Stimulated activated CD4-positive, alpha-beta T cell treated with anti-CD3 and anti-CD28 coated beads, TNF-alpha, amount 100 ng/mL, for 4 hours (primary cell): ENCODE results near the gene TPCN2.
"Not testable (repeated sequence)": the region's sequence is repeated elsewhere in the genome, so short reads cannot be mapped to it uniquely, and the experiment has no call there.

Experiments used
- DNase-seq, 3 experiments: peaks; one replicate each; pipeline ENCODE4 v3.0.0-alpha.2; 2020; ENCODE audit warnings: low read depth in 3 of 3

The TPCN2 gene

DNA sequence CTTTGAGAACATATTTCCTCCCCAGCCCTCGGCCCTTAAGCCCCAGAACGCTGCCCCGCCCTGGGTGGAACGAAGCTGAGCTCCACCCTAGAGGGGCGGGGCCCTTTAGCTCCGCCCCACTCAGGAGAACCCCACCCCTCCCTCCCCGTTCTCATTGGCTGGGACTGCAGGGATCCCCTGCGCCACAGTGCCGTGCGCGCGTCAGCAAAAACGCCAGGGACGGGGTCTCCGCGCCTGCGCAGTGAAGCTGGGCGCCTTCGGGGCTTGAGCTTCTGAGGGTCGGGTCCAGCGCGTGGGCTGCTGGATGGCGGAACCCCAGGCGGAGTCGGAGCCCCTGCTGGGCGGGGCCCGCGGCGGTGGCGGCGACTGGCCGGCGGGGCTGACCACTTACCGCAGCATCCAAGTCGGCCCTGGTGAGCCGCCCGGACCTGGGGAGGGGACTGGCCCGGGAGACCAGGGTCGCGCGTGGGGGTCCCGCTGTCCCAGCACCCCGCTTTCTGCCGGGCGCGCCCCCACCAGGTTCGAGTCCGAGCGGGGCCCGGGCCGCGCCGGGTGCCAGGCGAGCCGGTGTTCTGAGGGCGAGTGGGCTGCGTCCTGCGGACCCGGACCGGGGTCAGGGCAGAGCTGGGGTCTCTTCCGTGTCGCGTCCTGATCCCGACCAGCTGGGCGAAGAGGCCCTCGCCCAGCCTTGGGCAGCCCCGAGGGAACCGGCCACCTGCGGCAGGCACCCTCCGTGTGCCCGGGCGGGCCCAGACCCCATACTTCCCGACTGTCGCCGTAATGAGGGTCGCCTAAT is at the start of gene TPCN2:
TPCN2 (plus strand) TSS at position 239 of the 796 bp plus-strand sequence; CDS start at position 305, 66 bp downstream.
- peak; percentile 82 to 85 (median 83) for DNase-seq

DNA sequence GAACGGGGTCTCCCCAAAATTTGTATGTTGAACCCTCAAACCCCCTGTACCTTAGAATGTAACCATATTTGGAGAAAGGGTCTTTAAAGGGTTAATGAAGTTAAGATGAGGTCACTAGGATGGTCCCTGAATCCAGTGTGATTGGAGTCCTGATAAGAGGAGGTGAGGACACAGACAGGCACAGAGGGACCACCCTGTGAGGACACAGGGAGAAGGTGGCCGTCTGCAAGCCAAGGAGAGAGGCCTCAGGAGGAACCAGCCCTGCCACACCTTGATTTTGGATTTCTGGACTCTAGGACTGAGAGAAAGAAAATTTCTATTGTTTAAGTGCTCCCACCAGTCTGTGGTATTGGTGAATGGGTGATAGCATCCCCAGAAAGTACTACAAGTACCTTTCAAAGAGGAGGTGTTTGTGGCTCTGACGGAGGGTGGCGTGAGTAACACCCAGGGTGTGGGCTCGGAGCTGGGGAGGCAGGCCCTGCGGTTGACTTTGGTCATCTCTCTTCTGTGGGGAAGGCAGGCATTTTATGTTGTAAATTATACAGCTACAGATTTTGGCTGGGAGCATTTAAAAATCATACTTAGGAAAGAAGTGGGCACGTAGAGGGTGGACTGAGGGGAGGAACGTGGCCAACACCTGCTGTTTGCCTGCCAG is 49.5 kb upstream of the TPCN2 start:
- DNase-seq, result no peak

DNA sequence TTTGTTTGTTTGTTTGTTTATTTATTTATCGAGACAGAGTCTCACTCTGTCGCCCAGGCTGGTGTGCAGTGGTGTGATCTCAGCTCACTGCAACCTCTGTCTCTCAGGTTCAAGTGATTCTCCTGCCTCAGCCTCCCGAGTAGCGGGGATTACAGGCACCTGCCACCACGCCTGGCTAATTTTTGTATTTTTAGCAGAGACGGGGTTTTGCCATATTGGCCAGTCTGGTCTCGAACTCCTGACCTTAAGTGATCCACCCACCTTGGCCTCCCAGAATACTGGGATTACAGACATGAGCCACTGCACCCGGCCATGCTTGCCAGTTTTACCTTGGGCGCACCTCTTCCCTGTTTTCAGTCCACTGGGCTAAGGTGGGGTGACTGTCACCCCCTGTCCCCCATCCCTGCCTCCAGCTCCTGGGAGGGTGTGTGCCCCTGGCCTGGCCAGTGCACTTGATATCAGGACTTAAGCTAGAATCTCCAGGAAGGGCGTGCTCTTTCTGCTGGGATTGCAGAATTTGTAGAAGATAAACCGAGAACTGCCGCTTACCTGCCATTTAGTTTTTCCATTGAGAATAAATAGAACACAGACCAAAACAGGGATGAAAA is 48.9 kb upstream of the TPCN2 start:
- not testable (repeated sequence) for DNase-seq

DNA sequence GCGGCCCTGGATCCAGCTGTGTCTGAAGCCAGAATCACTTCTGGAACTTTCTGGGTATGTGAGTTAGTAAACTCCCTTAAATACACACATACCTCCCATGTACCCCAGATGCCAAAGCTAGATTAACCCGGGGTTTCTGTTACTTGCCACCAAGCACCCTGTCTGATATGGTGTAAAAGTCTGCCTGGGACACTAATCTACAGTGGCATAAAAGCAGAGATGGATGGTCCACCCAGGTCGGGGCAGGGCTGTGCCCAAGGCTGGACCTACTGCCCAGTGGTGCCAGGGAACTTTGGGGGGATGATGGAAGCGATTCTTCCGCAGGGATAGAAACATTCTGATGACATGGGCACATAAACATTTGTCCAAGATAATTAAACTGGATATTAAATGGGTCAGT is 48.3 kb upstream of the TPCN2 start:
- no peak for DNase-seq

DNA sequence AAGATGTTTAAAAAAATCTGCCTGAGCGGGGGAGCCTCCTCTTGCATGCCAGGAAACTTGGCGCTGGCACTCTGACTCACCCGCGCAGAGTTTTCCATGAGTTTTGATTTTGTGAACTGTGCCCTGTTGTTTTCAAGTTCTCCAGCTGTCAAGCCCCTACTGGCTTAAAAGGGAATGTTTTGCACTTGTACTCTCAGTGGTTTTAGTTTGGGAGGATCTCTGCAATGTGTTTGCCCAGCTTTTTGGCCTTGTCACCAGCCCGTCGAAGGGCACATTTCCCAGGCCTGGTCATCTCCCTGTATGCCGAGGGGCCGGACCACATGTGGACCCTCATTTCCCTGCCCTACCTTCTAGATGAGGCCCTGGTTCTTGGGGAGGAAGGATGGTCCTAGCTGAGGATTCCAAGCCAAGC is 47.9 kb upstream of the TPCN2 start:
- no peak for DNase-seq

DNA sequence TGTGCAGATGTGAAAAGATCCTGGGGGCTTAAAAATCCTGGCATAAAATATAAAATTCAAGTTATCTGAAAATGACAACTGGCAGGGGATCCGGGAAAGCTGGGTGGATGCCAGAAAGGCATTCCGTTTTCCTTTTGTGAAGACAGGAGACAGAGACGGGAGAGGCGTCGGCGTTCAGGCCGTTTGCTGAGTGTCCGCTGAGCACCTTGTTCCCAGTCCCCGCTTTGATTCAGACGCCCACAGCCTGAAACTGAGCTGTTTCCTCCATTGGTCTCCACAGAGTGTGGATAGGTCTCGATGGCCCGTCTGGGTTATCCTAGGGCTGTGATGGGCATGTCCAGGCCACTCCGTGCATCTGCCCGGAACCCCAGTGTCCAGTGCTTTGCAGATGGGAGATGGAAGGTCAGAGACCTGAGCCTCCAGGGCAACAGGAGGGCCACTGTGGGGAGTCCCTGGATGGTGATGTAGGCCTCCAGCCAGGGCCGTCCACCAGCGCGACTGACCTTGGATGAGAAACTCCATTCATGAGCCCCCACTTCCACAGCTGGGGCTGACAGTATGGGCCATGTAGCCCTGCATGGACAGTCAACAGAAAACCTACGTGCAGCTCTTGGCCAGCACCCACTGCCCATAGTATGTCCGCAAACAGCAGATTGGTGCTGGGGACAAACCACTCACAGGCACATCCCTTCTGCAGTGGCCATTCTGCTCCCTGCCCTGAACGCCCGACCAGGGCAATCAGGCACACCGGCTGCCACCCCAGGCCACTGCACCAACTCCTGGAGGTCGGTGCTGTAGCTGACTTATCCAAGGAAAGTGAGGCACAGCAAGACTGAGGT is 47.3 kb upstream of the TPCN2 start:
- DNase-seq, result no peak

DNA sequence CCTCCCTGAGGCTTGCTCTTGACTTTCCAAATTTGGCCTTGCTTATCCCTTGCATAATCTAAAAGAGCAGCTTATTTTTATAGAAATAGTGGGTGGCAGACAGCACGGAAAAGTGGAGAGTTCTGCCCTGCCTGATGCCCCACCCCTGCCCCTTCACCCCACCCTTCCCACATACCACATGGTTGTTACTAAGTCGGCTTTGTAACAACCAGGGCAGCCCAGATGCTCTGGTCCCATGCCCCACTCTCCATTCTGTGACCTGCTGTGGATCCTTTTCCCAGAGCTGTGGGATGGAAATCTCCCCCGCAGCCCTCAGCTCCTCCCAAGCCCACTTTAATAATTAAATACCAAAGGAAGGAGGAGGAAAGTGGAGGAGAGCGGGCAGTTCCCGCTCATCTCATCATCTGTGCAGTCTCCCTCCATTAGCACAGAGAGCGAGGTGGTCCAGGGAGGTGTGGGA is 46.6 kb upstream of the TPCN2 start:
- DNase-seq, result no peak

DNA sequence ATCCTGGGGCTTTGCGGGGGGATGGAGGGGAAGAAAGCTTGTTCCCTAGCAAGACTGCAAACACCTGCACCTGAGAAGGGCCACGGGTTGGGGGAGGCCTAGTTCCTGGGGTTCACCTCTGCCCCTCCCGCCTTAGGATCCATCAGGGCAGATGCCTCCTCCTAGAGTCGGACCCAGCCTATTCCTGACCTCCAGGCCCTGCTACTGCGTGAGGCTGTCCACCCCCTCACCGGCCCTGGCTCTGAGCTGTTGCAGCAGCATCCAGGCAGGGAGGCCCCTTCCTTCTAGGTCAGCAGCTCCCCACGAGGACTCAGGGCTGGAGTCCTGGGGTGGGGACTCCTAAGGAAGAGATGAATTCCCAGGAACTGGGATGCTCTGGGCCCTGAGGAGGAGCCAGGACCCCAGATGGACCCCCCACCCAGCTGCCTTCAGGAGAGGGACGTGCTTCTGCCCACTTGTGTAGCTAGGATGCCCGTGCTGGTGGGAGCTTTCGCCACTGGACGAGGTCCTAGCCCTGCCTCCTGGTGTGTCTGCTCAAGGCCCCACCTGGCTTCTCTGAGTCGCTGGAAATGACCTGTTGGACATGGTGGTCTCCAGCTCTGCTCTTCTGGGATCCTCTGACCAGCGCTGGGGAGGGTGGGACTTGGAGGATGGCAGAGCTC is 46.0 kb upstream of the TPCN2 start:
- no peak for DNase-seq

DNA sequence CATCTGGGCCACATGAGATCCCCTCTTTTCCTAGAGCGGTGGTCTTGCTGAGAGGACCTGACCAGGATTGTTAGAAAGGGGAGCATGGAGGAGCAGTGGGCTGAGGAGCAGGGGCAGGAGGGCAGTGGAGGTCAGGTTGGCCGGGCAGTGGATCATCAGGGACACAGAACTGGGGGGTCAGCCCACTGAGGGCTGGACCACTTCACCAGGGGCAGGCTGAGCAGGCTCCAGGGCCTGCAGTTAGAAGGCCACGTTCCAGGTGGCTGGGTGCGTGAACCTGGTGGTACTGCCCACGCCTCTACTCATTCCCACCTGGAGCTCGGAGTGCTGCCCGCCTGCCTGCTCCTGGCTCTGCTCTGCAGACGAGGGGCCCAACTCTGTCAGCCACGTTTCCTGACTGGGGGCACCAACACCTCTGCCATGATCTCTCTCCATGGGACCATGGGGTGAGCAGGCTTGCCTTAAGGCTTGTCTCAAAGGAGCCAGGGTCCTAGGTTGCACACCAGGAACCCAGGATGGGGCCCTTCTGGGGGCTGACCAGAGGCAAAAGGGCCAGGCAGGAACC is 45.3 kb upstream of the TPCN2 start:
- no peak for DNase-seq

DNA sequence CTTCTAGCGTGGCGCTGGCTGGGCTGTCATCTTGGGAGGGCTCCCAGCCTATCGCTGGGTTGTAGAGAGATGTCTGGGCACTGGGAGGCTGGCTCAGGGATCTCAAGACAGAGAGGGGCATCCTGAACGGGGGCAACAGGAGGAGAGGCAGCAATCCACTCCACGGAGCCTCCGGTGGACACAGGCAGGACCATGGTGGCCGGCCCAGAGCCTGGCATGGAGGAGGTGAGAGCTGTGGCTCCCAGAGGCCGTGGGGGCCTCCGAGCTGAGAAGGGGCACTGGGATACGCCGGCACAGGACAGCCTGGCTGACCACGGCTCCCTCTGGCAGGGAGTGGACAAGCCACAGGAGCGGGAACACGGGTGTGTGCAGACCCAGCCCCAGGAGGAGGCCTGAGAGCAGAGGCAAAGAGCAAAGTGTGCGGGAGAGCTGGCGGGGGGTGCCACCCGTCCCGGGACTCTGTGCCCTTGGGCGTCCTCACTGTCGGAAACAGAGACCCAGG is 44.8 kb upstream of the TPCN2 start:
- no peak for DNase-seq

DNA sequence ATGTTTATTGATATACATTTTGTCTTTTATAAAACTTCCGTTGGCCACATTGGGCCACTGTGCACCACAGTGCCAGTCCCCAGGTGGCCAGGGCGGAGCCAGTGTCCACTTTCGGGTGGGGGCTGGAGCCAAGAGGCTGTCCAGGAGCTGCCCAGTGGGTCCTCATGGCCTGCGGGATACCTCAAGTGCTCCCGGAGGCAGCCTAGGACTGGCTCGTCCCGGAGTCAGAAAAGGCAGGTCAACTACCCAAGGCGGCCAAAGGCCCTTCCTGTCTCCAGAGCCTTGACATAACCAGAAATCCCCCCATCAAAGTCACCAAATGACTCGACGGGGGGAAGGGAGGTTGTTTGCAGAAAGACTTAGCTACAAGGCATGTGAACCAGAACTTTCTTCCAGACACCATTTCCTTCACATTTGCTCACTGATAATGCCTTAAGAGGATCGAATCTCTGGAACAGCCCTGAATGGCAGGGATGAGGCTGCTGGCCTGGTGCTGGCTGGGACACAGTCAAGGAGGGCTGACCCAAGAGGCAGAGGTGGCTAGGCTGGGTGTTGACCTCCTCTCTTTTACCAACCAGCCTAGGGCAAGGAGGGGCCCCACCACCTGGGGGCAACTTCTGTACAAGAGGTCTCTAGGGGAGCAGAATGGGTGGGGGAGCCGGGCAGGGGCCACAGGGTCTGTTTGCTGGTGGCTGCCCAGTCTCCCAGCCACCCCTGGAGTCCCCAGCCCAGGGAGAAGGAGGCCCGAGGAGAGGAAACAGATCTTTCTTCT is 44.1 kb upstream of the TPCN2 start:
- no peak for DNase-seq

DNA sequence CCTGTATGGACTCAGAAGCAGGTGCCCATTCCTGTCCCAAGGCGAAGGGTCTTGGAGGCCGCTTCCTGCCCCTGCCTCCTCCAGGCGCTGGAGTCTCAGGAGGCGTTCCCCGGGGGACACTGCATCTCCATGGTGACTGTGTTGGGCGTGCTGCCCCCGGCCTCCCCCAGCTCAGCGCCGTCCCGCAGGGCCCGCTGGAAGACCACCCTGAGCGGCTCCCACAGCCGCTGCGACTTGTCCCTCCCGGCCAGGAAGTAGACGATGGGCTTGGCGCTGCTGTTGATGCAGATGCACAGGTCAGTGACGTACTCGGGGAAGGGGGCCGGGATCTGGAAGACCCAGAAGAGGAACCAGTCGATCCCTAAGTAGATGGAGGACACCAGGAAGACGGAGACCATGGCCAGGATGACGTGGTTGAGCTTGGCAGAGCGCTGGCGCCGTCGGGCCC is 43.5 kb upstream of the TPCN2 start:
- no peak for DNase-seq

DNA sequence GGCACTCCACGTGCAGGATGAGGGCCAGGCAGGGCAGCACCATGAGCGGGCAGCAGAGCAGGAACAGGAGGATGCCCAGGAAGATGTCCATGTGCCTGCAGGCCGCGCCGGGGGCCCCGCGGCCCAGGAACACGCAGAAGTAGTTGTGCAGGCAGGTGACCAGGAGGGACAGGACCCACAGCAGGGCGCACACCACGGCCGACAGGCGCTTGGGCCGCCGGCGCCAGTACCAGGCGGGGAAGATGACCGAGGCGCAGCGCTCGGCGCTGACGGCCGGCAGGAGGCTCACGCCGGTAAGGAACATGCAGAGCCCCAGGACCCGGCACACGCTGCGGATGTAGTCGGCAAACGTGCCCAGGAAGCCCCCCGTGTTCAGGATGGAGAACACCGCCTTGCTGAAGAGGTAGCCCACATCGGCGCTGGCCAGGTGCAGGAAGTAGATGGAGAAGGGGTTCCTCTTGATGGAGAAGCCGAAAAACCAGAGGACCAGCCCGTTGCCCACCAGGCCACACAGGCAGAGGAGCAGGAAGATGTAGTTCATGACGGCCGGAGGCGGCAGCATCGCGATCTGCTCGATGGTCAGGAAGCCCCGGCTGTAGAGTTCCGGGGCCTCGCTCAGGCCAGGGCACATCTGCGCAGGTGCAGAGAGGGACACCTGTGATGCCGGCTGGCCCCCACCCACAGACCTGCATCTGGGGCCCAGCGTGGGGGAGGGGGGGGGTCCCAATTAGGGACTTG is 42.9 kb upstream of the TPCN2 start:
- no peak for DNase-seq

DNA sequence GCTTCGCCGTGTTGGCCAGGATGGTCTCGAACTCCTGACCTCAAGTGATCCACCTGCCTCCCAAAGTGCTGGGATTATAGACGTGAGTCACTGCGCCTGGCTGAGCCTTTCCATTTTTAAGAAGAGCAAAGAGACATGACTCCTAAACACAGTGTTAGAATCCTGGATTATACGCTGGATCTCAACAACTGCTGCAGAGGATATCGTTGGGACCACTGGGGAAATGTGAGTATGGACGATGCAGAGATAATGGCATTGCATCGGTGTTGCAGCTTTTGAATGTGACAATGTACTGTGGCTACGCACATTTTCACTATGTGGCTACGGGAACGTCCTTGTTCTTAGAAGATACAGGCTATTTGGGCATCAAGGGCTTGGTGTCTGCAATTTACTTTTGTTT is 41.9 kb upstream of the TPCN2 start:
- no peak for DNase-seq

DNA sequence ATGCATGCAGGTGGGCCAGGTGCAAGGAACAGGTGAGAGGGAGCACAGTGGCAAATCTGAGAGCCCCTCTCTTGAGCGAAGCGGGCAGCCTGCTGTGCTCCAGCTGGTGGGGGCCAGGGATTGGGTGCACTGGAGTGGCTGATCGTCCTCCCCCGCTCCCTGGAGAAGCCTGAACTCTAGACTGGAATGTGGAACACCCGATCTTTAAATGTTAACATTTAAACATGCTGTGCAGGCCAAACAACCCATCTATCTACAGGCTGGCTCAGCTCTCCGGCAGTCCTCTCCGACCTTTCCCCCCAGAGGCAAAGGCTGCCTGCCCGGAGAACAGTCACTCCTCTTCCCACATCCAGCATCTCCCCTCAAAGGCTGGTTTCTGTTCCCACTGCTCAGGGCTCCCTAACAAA is 40.8 kb upstream of the TPCN2 start:
- no peak for DNase-seq

DNA sequence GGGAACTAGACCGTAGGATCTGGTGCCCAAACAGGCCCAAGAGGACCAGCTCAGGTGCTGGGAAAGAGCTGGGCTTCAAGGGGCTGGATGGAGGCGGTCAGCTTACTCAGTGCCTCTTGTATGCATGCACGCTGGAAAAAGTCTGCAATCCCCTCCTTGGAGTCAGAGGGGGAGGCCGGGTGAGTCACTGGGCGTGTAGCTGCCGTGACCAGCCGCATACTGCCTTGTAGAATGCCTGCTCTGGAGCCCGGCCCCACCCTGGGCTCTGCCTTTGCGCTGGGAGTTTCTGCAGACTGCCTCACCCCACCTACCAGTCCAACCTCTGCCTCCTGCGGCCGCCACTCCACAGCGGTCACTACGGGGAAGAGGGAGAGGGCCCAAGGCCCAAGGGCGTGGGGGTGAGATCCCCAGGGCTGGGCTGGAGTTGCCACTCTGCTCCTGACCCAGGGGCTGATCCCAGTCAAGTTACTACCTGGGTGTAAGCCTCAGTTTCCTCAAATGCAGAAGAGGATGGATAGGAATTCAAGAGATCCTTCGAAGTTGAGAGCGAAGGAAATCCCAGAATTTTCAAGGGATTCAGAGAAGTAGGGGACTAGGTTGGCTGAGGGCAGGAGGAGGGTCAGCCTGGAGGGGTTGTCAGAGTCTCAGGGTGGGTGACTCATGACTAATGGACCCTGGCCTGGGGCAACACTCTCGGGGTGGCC is 39.8 kb upstream of the TPCN2 start:
- no peak for DNase-seq

DNA sequence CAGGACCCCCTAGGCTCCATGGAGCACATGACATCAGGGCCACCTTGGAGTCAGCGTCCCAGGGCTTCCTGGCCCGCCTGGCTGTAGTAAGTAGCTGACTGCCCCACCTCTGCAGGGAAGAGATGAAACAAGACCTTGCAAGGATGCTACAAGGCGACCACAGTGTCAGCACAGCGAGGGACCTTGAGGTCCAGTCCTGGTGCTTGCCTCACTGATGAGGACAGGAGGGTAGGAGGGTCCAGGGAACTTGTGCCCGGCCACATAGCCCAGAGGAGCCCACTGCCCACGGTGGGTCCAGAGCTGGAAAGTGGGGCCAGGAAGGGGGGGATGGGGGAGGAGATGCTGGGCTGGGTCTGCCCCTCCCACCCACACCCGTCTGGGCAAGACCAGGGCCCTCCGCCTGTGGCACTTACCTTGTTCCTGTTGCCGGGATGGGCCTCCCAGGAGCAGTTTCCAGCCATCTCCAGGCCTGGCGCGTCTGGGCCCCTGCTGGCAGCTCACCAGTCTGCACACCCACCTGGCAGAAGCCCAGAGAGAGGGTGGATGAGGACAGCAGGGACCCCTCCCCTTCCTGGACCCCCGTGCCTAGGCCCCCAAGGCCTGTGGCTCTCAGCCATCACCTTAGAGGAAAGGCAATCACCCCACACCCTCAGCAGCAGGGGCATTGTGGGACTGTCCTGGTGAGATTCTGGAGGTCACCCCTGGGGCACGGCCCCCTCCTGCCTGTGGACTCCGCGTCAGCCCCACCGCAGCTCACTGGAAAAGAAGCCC is 39.1 kb upstream of the TPCN2 start:
- DNase-seq, result no peak

DNA sequence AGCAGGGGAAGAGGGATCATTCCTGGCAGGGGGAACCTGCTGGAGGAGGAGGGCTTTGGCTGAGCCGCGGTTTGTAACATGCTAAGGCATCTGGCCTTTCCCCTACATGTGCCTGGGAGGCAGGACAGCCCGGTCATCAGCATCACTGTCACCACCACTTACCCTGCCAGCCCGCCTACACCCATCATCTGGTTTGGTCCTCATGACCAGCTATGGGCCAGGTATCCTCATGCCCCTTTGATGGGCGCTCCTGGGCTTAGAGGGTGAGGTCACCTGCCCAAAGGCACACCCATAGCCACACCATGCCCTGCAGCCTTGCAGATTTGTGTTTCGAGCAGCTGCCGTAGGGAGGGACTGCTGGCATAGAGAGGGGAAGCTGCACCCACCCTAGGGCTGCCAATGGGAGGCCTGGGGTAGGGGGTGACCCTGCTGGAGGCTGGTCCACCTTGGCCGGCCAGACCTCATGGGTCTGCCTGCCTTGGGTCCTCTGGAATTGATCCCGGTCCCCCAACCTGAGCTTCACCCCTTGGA is 38.3 kb upstream of the TPCN2 start:
- no peak for DNase-seq
